GM12801 (cell line): ENCODE results near the gene ZKSCAN4.

ENCODE experiments used
- TF ChIP-seq, protein P1 (sequence below): IDR thresholded peaks from one replicate; pipeline ENCODE4 v1.5.1; 2011; ENCODE audit warnings: control low read depth; ENCODE audit not compliant: insufficient read length; ENCODE audit errors: extremely low read depth

ZKSCAN4 gene

GRCh38 chr6:28225056-28225834 lies 26.8 kb downstream of the ZKSCAN4 start, which contains the start of gene ZSCAN9:
TSS of gene ZSCAN9 (plus strand) at chr6:28225275. CDS start at chr6:28227085, 1,810 bp downstream.
- TF ChIP-seq, protein P1, sequence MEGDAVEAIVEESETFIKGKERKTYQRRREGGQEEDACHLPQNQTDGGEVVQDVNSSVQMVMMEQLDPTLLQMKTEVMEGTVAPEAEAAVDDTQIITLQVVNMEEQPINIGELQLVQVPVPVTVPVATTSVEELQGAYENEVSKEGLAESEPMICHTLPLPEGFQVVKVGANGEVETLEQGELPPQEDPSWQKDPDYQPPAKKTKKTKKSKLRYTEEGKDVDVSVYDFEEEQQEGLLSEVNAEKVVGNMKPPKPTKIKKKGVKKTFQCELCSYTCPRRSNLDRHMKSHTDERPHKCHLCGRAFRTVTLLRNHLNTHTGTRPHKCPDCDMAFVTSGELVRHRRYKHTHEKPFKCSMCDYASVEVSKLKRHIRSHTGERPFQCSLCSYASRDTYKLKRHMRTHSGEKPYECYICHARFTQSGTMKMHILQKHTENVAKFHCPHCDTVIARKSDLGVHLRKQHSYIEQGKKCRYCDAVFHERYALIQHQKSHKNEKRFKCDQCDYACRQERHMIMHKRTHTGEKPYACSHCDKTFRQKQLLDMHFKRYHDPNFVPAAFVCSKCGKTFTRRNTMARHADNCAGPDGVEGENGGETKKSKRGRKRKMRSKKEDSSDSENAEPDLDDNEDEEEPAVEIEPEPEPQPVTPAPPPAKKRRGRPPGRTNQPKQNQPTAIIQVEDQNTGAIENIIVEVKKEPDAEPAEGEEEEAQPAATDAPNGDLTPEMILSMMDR: no peak

DNA sequence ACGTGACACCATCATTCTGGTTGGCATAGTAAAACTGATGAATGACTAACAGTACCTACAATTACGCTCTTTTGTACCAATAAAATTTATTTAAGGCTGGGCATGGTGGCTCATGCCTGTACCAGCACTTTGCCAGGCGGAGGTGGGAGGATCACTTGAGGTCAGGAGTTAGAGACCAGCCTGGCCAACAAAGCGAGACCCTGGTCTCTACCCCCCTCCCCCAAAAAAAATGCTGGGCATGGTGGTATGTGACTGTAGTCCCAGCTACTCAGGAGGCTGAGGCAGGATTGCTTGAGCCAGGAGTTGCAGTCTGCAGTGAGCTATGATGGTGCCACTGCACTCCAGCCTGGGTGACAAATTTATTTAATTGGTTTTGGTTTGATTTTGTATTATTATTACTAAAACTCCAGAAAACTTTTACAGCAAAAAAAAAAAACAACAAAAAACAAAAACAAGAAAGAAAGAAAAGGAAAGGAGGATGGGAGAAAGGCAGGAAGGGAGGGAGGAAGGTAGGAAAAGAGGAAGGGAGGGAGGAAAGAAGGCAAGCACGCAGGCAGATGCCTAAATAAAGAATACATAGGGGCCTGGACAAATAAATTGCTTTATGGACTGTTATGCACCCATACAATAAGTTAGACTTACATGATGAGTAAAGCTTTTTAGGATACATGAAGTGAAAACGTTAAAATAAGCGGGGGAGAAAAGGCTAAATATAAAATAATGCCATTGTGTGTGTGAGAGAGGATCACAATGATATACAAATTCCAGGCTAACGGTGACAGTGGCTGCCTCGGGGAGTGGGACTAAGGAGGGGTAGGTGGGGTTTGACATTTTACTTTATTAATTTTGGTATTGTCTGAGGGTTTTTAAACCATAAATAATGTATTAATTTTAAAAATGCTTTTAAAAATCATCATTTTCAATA lies 27.7 kb downstream of the ZKSCAN4 start:
- TF ChIP-seq, protein P1: no peak

DNA sequence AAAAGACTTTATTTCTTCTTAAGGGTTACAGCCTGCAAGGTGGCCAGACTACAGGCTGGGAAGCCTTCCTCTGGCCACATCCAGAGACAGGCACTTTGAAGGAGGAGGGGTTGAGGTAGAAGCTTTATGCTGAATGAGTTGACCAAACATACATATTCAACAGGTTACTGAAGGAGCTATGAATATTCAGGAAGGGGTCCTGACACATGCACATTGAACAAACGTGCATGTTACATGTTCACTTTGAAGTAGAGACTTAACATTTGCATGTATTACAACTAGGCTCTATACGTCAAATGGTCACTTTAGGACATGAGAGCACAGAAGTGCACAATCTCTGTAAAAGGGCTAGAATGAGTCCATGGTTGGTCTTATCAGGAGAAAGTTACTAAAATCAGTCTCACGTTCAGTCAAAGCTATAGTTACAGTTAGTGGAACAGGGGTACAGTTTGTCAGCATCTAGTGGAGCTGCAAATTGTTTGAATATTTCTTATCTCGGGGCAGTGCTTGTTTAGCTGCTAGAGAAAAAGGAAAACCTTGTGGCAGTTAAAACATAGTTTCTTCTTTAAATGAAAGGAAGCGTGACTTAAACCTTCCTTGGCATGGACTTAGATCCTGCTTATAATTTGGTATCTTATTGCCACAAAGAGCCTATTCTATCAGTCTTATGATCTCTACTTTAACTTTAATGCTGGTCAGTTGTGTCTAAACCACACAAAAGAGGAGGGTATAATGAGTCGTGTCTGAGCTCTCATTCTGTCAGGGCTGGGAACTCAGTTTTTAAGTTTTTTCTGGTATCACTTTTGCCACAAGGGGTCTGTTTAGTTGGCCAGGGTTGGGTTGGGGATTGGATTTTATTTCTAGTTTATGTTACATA lies 31.6 kb downstream of the ZKSCAN4 start:
- TF ChIP-seq, protein P1: no peak

DNA sequence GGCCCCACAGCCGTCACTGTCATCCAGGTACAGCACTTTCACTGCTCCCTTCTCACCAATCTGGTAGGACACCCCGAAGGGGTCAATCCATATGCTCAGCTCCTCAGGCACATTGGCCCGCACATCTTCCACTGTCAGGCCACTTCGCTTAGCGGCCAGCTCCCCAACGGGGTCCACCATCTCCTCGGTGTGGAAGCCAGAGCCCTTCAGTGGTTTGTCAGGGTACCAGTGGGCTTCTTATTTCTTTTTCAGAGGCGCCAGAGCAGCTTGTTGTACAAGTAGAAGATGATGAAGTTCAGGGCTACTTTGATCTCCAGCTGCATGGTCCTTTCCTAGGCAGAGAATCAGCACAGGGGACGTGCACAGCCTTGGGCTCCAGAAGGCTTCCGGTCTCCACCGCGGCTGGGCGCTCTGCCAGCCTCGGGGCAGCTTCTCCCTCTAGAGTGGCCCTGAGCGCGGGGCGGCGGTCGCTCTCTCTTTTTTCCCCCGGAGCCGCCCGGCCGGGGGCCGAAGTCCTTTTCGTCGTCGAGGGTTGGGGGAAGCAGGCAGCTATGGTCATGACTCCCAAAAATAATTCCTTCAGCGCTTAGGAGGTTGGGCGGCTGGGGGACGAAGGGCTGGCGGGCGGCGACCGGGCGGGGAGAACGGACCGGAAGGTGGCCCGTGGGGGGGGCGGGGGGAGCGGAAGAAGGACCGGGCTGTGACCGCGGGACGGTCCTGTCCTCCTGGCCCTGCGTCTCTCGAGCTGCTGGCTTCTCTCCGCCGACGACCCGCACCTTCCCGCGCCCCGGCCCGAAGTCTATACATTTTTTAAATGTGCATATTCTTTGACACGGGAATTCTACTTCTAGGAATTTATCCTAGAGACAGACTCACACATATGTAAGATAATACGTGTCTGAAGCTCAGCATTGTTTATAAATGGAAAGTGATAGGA lies 33.5 kb downstream of the ZKSCAN4 start:
- TF ChIP-seq, protein P1: no peak

DNA sequence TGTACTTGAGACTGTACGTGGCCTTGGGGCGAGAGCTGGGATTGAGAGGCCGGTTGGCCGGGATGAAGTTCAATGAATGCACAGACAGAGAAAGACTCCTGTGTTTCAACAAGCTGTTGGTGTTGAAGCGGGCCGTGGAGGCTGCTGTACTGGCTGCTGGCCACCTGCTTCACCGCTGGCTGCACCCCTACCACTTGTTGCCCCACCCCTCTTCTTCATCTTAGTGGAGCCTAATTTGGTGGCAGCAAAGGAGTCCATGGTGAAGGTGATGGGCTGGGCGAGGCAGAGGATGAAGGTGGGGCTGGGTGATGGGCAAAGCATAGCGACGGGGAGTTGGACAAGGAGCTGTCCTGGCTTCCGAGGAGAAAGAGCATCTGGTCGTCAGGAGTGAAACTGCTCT lies 34.2 kb downstream of the ZKSCAN4 start:
- TF ChIP-seq, protein P1: no peak

GRCh38 chr6:28215425-28215824 lies 36.6 kb downstream of the ZKSCAN4 start:
- TF ChIP-seq, protein P1: no peak
